ENCODE measurements around the gene C2orf74.
A peak's percentile ranks its signal among the peaks of the same experiment; 100 is the strongest.
"Not testable (repeated sequence)": the region's sequence is repeated elsewhere in the genome, so short reads cannot be mapped to it uniquely, and the experiment has no call there.

The C2orf74 gene

GRCh38 chr2:61173116-61173515 is 11.1 kb downstream of the C2orf74 start:
- DNase-seq (ENCODE audit: low read depth in 3 of 3, low spot score in 1 of 3): no peak

DNA sequence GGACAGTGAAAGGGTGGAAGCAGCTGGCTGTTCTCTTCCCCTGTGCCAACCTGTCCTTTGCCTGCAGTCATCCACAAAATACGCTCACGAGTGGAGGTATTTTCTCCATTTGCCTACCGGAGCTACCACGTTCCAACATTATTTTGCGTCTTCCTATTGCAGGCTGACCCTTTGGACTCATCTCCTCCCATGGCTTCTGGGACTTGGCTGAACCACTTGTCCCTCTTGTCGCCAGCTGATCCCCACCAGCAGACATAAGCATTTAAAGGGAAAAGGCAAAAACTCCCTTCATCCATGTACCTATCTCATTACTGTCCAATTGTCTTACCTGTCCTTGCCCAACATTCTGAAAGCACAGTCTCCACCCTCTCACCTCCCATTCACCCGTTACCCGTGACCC is 13.0 kb downstream of the C2orf74 start:
- DNase-seq (ENCODE audit: low read depth in 3 of 3, low spot score in 1 of 3): no peak

DNA sequence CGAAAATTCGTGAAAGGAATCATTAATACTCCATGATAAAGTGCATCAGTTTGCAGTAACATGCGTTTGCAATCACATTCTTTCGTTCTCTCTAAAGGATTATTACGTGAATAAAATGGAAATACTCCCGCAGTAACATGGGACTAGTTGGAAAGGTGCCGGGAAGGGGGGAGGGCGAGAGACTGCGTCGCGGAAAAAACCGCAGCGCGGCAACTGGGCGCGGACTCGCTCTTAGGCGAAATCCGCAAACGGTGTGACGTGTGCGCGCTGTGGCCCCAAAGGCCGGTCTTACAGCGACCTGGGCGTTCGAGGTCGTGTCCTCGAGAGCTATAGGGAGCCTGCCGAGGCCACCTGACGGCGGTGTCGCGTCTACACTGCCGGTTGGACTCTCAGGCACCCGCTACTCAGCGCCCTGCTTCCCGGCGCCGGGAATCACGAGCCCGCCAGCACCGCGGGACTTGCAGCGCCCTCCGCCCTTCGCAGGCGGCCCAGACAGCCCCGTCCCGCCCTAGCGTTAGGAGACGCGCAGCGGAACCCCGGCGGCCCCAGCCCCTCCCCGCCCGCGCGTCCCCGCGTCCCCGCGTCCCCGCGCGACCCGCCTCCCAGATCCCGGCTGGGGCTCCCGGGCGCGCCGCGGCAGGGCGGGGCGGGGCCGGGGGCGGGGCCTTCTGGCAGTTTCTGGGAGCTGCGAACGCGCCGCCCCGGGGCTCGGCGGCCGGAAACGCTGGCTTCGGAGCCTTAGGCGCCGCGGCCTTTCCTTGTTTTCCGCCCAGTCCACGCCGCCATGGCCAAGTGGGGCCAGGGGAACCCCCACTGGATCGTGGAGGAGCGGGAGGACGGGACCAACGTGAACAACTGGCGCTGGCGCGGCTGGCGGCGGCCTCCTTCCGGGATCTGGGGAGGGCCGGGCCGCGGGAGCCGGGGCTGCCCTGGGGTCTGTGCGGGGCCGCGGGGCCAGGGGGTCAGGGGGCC is 15.1 kb downstream of the C2orf74 start:
- DNase-seq (ENCODE audit: low read depth in 3 of 3, low spot score in 1 of 3): peak; percentile 80 to 94 (median 89)

- peak in 1 of 3 donors; percentile 6 for DNase-seq (ENCODE audit: low read depth in 3 of 3, low spot score in 1 of 3)
These were observed 15.9 kb downstream of the C2orf74 start for GRCh38 chr2:61177727-61178549.

DNA sequence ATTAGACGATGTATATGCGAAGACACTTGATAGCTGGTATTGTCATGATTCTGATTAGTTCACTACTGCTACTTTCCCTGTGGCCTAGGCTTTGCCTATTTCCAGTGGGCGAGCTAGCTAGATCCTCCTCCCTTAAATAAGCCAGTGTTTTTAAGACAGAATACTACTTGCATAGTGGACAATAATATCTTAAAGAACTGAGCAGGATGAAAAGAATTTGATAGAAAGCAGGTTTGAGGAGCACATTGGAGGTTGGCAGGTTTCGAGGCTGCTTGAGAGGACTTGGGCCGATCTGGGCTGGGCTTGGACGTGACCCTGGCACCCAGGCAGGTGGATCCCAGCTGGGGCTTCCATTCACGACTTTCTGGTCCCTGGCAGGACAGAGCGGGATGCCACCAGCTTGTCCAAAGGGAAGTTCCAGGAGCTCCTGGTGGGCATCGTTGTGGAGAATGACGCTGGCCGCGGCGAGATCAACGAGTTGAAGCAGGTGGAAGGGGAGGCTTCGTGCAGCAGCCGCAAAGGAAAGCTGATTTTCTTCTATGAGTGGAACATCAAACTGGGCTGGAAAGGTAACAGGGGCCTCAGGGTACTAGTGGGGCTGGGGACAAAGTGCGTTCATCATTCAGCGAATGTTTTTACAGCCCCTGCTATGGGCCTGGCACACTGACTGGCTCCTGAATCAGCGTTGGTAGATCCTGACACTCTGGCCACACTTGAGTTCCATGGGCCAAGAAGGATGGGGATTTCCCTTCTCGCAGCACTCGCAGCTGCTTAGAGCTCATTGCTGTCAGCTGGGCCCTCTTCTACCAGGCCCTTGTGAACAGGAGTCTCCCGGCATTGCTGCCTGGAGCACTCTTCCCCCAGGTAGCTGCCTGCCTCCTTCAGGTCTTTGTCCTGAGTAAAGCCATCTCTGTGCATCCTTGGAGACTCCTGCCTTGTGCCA is 16.9 kb downstream of the C2orf74 start:
- no peak for DNase-seq (ENCODE audit: low read depth in 3 of 3, low spot score in 1 of 3)

- no peak for DNase-seq (ENCODE audit: low read depth in 3 of 3, low spot score in 1 of 3)
These were observed 18.0 kb downstream of the C2orf74 start for GRCh38 chr2:61179701-61180639.

GRCh38 chr2:61180686-61181085 is 18.7 kb downstream of the C2orf74 start:
- no peak for DNase-seq (ENCODE audit: low read depth in 3 of 3, low spot score in 1 of 3)

DNA sequence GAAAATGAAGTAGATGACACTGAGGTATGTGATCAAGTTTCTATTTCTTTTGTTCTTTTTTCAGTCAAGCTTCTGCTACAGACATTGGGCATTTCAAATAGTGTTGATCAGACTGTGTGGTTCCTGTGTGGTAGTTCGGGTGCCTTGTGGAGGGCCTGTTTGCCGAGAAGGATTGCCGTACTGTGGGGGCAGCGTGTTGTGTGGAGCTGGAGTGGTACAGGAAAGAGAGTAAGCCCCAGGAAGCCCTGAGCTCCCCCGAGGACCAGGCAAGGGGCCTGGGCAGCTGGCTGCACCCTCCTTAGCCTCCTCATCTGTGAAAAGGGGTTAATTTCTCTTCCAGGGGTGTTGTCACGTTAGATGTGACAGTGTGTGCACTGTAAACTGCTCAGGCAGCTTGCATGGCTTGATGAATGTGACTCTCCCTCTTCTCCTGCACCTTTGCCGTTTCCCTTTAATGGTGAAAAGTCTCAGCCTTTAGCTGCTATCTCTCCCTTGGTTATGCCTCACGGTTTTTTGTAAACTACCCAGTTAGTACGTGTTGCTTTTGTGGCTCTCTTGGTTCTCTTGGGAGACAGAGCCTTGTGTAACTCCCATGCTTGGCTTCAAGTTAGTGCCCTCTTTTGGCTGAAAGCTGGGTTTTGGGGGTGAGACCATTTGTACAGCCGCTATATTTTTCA is 19.5 kb downstream of the C2orf74 start:
- DNase-seq (ENCODE audit: low read depth in 3 of 3, low spot score in 1 of 3): no peak

DNA sequence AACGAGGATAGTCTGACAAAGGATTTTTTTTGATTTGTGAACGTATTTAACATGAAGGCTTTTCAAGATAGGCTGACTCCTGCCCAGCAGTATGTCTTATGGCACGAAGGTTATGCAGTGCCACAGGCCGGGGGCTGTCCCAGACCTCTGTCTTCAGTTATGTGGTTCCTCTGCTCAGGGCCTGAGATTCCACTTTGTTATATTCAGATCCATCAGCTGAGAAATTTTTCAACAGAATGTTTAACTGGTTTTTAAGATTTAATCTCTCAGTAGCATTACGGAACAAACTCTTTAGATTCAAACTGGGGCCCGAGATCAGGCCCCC is 20.0 kb downstream of the C2orf74 start:
- DNase-seq (ENCODE audit: low read depth in 3 of 3, low spot score in 1 of 3): no peak

GRCh38 chr2:61183795-61184194 is 21.8 kb downstream of the C2orf74 start:
- no peak for DNase-seq (ENCODE audit: low read depth in 3 of 3, low spot score in 1 of 3)

- no peak for DNase-seq (ENCODE audit: low read depth in 3 of 3, low spot score in 1 of 3)
These were observed 22.3 kb downstream of the C2orf74 start for GRCh38 chr2:61184263-61184662.

DNA sequence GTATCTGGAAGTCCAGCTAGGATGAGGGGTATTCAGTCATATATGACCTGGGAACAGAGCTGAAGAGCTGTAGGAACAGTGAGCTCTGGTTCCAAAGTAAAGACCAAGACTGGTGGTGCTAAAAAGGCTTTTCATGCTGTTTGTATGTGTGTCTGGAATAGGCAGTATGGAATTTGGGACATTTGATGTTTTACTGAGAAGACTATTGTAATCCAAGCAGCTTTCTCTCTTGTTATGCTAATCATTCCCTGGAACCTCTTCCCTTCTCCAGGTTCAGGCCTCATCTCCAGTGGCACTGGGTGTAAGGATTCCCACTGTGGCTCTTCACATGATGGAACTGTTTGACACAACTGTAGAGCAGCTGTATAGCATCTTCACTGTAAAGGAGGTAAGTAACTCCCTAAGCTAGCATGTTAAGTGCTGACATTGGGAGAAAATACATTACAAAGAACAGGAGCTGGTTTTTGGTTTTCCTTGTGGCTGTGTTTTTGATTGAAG is 23.3 kb downstream of the C2orf74 start:
- no peak for DNase-seq (ENCODE audit: low read depth in 3 of 3, low spot score in 1 of 3)

- no peak for DNase-seq (ENCODE audit: low read depth in 3 of 3, low spot score in 1 of 3)
These were observed 25.1 kb downstream of the C2orf74 start for GRCh38 chr2:61187085-61187484.

GRCh38 chr2:61193670-61194561 is 31.9 kb downstream of the C2orf74 start:
- DNase-seq (ENCODE audit: low read depth in 3 of 3, low spot score in 1 of 3): no peak

DNA sequence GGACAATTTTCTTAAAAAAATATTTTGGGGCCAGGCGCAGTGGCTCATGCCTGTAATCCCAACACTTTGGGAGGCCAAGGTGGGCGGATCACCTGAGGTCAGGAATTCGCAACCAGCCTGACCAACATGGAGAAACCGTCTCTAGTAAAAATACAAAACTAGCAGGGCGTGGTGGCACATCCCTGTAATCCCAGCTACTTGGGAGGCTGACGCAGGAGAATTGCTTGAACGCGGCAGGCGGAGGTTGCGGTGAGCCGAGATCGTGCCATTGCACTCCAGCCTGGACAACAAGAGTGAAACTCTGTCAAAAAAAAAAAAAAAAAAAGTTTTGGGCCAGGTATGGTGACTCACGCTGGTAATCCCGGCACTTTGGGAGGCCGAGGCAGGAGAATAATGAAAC is 32.7 kb downstream of the C2orf74 start:
- DNase-seq (ENCODE audit: low read depth in 3 of 3, low spot score in 1 of 3): not testable (repeated sequence)

DNA sequence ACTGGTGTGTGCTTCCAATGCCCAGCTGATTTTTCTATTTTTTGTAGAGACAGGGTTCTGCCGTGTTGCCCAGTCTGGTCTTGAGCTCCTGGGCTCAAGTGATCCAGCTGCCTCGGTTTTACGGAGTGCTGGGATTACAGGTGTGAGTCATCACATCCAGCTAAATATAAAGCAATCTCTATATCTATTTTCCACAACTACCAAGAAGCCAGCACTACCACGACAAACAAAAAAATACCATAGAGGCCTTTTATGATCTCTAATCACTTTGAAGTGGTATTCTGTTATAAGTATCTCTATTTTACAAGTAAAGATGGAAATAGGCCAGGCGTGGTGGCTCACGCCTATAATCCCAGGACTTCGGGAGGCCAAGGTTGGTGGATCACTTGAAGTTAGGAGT is 34.7 kb downstream of the C2orf74 start:
- no peak for DNase-seq (ENCODE audit: low read depth in 3 of 3, low spot score in 1 of 3)

DNA sequence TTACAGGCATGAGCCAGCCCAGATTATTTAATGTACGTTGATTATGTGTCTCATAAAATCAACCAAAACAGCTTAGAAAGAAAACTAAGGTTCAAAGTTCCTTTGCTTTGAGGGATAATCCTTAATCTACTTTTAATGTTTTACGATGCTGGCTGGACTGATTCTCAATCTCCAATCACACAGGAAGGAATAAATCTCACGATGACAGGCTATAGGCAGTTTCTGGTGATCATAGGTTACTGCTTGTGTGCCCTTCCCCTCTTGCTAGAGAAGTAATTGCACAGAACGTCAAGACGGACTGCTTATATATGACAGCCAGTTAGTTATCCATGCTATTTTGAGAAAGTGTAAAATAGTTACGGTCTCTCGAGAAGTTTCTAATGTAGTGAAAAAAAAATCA is 43.1 kb downstream of the C2orf74 start:
- no peak for DNase-seq (ENCODE audit: low read depth in 3 of 3, low spot score in 1 of 3)

DNA sequence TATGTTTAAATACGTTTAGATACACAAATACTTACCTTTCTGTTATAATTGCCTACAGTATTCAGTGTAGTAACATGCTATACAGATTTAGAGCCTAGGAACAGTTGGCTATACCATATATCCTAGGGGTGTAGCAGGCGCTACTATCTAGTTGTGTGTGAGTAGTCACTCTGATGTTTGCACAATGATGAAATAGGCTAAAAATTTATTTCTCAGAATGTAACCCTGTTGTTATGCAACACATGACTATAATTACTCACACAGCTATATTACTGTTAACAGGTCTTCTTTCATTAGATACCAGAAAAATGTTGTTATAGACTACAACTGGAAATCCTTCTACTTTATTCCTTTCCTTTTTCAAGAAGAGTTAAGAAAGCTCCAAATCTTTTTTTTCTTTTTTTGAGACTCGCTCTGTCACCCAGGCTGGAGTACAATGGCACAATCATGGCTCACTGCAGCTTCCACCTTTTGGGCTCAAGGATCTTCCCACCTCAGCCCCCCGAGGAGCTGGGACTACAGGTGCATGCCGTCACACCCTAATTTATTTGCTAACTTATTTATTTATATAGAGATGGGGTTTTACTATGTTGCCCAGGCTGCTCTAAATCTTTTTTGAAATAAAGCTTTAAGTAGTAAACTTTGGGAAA is 48.5 kb downstream of the C2orf74 start:
- no peak for DNase-seq (ENCODE audit: low read depth in 3 of 3, low spot score in 1 of 3)

Measured in stimulated activated CD4-positive, alpha-beta T cell treated with anti-CD3 and anti-CD28 coated beads, TNF-alpha, amount 100 ng/mL, for 1 hour (primary cell).